Stimulated activated CD4-positive, alpha-beta T cell treated with anti-CD3 and anti-CD28 coated beads, Interleukin-4, amount 100 ng/mL, for 24 hours (primary cell): ENCODE data around the gene KIAA0825.

Source experiments
- DNase-seq: peaks from one replicate; pipeline ENCODE4 v3.0.0-alpha.2; 2020

KIAA0825 gene, protein sequence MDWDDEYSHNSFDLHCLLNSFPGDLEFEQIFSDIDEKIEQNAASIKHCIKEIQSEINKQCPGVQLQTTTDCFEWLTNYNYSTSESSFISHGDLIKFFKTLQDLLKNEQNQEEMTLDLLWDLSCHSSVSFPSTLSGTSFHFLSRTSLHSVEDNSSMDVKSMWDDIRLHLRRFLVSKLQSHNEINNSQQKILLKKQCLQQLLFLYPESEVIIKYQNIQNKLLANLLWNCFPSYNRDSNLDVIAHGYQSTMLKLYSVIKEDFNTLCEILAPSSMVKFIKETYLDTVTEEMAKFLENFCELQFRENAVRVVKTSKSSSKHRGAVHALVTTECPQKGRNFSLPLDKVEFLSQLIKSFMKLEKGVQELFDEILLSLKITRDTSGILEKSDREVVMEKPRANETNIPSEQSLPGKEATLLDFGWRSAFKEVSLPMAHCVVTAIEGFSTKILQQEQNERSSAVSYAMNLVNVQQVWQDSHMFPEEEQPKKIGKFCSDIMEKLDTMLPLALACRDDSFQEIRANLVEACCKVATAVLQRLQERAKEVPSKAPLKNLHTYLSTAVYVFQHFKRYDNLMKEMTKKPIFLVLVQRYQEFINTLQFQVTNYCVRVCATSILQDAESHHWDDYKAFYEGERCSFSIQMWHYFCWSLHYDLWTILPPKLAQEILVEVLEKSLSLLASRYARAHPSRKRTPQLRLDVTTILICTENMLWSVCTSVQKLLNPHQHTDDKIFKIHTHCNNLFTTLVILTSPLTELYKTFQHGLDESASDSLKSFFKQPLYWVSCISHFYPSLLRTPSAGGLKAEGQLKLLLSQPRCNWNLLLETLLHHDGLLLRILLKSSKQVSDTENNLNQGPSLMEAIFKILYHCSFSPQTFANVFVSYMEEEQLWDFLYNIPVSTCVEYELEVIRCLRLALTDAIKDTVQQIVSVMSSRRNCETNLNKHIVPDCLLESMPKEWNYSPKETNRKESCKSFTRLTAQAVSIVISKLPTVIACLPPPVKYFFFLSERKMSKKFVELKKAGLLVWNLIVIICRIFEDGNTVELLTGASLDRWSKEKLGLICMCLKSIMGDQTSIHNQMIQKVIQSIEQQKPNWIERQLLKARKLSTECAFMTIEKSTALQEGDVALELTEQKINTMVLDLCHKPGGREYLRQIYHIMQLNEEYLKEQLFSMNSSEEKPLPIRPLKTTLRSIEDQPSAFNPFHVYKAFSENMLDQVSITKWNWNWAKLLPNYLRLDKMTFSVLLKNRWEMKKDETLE (N-terminal part only)

DNA sequence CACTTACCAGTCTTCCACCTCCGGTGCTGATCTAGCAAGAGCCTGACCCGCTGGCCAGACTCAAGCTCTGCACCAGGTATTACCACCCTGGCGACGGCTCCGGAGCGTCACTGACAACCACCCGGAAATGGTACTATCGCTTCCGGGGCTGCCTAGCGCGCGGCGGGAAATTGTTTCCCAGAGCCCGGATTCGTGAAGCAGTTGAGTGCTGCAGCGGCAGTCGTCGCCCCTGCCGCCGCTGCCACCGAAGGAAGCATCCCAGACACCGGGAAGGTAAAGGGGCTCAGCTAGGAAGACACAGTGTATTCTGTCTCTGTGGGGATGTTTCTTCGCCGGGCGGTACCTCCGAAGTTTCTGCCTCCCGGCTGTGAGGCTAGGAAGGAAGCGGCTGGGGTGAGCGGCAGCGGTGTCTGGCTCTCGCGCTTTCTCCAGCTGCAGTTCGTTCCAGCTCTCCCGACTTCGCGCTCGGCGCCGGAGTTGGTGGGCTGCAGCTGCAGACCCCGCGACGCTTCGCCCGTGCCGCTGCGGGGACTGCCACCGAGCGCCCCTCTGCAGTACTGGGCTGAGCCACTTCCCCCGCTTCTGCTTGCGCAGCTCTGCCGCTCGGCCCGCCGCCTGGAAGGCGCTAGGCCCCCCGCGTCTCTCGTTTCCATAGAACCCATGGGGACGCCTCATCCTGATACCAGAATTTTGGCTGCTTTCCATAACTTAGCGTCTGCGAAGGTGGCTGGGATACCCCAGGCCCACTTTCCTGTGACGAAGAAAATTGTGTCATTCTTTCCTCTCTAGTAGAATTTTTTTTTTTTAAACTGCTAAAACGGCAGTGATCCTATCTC, at the start of gene KIAA0825, which contains the start of gene SLF1:
Gene KIAA0825, minus strand, starts transcription at position 112 of the 836 bp plus-strand sequence. CDS start 81,478 bp downstream, outside the sequence.
Gene SLF1, plus strand, starts transcription at position 177 of the 836 bp plus-strand sequence. CDS start 10,142 bp downstream, outside the sequence.
- peak; percentile 90 for DNase-seq

DNA sequence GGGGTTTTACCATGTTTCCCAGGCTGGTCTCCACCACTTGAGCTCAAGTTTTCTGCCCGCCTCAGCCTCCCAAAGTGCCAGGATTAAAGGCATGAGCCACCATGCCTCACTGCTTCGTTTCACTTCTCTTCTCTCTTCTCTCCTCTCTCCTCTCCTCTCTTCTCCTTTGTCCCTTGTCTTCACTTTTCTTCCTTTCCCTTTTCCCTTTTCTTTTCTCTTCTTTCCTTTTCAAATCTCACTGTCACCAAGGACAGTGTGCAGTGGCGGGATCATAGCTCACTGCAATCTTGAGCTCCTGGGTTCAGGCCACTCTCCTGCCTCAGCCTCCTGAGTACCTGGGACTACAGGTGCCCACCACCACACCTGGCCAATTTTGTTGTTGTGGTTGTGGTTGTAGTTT, 49.5 kb upstream of the KIAA0825 start:
- no peak for DNase-seq

DNA sequence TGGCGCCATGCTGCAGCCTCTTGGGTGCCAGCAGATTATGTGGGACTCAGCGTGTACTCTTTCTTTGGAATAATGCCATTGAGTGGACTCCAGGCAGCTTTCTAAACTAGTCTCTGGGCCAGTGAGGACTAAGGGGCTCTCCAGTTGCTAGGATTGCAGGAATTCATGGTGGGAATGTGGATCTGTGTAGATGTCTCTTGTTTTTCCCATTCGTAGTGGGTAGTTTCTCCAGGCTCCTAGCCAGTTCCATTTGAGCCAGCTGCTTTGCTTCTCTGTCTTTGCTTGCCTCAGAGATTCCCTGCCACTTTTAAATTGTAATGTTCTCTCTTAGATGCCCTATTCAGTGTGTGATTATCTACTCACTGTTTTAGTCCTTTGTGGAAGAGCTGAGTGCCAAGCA, 42.7 kb upstream of the KIAA0825 start:
- no peak for DNase-seq

DNA sequence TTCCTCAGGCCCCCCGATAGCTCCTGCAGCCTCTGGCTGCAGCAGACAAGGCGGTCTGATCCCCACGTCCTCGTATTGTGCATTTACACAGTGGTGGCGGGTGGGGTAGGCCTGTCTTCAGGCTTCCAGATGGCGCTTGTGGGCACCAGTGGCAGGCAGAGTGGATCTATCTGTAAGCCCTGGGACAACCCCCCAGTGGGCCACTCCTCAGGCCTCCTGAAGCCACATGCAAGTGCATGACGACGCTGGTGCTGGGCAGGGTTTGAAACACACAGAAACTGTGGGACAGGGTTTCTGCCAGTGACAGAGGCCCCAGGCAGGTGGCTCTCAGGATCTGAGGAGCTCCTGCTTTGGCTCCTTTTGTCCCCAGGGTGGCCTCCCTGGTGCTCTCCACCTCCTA, 42.1 kb upstream of the KIAA0825 start:
- DNase-seq = no peak

DNA sequence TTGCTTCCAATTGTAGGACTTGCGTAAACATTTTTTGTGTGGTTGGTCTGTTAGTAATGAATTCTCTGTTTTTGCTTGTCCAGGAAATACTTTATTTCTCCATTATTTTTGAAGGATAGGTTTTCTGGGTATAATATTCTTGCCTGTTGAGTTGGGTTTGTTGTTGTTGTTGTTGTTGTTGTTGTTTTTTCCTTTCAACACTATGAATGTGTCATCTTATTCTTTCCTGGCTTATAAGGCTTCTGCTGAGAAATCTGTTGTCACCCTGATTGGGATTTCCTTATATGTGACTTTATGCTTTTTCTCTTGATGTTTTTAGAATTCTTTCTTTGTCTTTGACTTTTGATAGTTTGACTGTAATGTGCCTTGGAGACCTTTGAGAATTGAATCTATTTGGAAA, 39.9 kb upstream of the KIAA0825 start:
- no peak for DNase-seq

DNA sequence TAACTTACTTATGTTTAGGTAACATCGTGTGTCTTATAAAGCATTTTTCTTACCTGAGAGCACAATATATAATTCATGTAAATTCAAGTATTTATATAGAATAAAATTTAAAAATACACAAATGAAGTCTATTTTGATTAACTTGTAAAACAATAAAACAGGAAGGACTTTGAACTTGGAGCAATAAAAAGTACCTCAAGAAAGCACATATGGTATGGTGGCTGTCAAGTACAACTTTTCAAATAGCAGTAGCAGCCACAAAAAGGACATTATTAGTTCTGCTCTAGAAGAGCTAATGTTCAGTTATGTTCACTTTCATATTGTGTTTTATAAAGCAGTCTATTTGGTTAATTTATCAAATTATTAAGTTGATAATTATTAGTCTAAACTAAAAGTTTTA, 31.5 kb upstream of the KIAA0825 start:
- no peak for DNase-seq

DNA sequence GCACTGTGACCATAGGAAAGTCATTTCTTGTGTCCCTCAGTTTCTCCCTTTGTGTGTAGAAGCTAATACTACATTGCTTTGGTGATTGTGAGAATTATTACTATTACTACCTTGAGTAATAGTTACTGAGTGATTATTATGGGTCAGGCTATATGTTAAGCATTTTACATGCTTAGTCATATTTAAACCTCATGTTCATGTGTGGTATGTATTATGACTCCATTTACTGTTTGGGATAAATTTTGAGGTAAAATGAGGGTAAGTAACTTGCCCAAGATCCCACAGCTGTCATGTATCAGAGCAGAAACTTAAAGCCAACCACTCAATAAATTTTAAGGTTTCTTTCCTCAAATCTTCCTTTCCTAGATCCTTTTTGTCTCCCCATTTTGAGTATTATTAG, 28.4 kb upstream of the KIAA0825 start:
- DNase-seq = no peak

DNA sequence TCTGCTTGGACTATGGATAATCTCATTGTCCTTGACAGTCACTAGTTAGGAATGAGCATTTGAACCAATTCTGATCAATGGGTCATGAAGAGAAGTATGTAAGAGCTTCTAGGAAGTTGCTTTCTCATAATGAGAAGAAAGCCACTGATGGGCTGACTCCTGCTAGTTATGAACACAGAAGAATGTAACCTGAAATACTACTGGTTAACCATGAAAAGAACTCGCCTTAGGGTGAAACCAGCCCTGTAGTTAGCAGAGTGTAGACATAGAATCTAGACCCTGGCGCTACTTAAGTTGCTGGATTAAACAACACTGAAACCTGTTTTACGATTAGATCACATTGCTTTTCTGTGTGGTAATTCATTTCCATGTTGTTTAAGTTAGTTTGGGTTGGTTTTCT, 26.6 kb upstream of the KIAA0825 start:
- DNase-seq = no peak

DNA sequence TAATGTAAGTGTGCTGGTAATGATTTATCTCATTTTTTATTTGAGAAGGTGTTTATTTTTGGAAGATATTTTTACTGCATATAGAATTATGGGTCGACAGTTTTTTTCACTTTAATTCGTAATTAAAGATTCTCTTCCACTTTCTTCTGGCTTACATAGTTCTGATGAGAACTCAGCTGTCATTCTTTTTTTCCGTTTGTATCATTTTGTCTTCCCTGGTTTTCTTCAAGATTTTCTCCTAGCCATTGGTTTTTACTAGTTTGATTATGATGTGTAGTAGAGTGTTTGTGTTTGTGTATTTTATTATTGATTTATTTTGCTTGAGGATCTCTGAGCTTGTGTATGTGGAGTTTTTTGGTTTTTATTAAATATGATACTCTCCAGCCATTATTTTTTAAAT, 21.8 kb upstream of the KIAA0825 start:
- no peak for DNase-seq

DNA sequence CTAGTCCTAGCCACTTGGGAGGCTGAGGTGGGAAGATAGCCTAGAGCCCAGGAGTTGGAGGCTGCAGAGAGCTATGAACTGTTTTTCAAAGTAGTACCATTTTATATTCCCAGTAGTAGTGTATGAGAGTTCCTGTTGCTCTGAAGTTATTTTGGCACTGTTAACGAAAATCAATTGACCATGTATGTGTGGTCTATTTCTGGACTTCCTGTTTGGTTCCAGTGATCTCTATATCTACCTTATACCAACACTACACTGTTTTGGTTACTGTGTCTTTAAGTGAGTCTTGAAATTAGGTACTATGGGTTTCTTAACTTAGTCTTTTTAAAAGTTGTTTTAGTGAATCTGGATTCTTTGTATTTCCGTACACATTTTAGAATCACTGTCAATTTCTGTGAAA, 13.6 kb upstream of the KIAA0825 start:
- no peak for DNase-seq

DNA sequence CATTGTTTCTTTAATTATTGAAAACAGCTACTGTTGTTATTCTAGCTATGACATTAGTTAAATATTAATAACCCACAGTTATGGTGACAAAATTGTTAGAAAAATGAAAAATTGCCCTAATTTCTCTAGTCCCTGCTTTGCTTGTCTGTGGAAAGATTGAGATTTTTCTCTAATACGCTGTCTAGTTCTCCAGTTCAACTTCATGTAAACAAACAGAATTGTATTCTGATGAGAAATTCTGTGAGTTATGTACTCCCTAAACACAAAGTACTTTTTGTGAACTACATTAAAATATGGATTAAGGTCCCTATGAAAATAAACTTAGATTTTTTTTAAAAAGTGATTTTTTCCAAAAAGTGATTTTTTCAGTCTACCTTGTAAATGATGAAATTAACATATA, 8.8 kb upstream of the KIAA0825 start:
- no peak for DNase-seq

DNA sequence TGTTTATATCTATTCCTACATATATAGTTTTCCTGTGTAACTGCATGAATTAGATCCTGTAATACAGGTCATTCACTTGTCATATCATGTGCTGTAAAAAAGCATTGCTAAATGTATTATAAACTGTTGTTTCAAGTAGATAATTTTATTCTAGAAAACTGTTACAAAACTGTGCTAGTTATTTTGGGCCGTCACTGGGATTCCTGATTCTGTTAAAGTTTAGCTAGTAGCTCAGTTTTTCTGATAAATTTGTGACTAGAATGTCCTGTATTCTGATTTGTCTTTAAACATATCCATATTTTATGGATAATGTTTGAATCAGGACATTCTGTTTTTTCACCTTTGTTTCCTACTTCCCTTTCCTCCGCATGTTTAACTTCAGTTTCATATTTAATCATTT, 5.5 kb upstream of the KIAA0825 start:
- no peak for DNase-seq

DNA sequence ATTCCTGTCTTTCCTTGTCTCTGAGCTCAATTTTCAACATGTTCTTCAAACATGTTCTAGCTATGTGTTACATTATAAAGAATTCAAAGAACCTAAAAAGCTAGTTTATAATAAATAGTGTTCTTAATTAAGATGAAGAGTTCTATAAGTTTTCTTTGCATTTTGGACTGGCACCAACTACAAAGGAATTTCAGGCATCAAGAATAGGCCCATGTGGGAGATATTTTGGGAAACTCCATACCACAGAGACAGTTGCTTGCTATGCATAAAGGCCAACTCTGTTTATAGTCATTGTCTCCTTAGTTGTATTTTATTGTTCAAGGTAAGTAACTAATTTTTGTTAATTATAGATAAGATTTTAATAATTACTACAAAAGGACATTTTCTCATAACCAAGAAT, 4.6 kb upstream of the KIAA0825 start:
- no peak for DNase-seq

DNA sequence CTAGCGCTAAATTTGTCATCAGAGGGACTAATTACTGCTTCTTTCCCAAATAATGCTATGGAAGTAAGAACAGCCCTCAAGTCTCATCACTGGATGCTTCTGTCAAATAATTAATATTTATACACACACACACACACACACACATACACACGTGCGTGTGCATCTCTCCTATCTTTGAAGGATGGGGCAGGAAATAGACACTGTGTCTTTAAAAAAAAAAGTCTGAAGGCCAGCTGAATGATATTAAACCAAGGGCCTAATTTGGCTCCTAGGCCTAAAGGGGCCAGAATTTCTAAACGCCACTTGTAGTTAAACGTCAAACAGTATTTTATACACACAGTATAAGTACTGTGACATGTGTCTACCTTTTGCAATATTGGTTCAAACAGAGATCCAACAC, 3.4 kb upstream of the KIAA0825 start:
- no peak for DNase-seq

DNA sequence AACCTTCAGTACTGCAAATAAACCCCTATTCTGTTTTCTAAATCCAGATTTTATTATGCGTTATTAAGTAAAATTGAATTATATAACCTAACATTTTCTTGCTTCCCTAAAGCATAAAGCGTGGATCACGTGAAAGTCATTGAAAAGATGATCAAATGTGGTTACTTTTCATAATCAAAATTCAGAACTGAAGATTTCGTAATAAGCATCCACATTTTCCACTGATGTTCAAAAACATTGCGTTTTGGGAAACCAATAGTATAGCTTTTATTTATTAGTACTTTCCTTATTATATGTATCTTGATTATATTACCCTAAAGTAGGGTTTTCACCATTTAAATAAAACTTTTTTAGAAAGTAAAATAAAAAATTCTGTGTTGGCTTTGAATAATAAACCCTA, 1.9 kb upstream of the KIAA0825 start:
- DNase-seq = no peak

DNA sequence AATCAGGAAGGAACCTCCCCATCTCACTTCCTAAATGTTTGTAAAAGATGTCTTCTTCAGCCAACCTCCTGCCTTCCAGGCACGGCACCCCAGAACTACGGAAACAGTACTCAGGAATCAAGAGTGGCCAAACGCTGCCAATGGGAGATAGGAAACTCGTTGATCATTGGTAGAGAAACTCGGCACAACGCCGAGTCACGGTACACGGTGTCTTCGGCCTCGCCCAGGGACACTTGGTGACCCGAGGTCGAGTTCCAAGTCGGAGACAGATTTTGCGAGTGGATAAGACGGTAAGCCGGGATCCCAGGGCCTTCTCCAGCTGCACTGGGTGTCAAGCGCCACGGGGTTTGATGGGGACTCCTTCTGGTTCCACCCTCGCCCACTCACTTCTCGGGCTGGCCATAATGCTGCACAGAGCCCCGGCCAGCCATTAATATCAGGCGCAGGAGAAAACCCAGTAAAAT, 343 bp downstream of the KIAA0825 start:
- DNase-seq = no peak

DNA sequence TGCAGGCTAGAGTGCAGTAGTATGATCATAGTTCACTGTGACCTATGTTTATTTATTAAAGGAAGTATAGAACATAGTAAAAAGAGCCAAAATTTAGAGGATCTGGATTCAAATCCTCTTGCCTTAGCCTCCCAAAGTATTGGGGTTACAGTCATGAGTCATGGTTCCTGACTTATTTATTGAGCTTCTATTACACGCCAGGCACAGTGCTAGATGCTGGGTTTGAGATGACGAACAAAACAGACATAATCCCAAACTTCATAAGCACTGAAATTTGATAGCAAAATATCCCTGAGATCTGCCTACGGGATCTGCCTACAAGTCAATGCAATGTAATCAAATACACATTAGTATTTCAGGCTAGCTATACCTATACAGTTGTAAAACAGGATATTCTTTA, 2.5 kb downstream of the KIAA0825 start:
- DNase-seq = no peak

DNA sequence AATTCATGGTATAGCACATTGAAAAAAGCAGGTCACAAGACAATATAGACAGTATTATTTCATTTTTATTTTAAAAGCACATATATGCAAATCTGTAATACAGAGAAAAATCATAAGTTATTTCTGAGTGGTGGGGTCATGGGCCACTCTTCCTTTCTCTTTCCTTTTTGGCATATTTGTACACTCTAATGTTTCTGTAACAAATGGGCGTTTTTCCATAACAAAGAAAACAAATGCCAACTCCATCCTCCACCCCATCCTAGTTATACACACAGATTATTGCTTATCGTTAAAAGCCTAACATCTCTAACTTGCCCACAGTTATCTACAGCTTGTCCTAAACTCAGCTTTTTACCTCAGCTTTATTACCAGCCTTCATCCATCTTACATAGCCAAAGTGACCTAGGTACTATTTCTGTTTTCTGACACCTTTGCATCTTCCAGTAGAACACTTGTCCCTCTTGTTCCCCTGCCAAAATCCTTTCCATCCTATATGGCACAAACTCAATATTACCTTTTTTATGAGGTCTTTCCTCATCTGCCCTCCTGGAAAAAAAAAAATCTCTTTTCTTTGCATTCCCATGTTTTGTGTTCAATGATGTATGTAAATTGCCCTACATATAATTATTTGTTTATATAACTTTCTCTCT, 4.1 kb downstream of the KIAA0825 start:
- DNase-seq = no peak

DNA sequence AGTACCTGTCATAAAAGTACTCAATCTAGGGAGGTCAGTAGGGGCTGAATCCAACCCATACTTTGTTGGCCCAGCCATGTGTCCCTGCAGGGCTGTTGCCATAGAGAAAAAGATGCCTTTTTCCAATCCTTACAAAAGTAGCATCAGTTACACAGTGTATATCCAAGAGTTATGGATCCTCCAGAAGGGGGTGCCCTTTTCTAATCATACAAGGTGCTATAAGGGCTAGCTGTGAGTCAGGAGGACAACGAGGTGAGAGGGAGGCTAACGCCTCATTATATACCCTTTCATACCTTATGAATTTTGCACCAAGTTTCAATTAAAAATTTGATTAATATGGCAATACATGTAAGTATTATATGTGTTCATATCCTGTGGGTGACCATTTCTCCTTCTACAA, 4.8 kb downstream of the KIAA0825 start:
- peak; percentile 5 for DNase-seq

DNA sequence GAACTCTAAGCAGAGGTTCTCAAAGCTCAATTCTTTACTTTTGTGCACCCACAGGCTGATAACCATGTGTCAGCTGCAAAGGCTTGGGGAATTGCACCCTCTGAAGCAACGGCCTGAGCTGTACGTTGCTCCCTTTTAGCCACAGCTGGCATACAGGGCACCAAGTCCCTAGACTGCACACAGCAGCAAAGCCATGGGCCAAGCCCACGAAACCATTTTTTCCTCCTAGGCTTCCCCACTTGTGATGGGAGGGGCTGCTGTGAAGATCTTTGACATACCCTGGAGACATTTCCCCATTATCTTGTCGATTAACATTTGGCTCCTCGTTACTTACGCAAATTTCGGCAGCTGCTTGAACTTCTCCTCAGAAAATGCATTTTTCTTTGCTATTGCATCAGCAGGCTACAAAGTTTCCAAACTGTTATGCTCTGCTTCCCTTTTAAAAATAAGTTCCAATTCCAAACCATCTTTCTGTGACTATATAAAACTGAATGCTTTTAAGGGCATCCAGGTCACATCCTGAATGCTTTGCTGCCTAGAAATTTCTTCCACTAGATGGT, 23.0 kb downstream of the KIAA0825 start:
- DNase-seq = no peak
